Neural cell (in vitro differentiated cells): Measurements from ENCODE around the gene MTF2. TPM values are rescaled to one million over a fixed set of nuclear protein-coding genes. Genes with fewer than 3 reads are reported as not detected.

ENCODE experiments used
- H2AFZ ChIP-seq: fragments of 200-600, 300-800 bp; sonication (generic), shearing (Covaris generic); 2 replicates; pipeline ENCODE4 v1.6.0; 2014; ENCODE audit warnings: low read depth, mild to moderate bottlenecking, antibody characterized with exemption, low read length, moderate library complexity
- H3F3A ChIP-seq: fragments of 200-600 bp; shearing (Covaris generic); 2 replicates; pipeline ENCODE4 v1.6.1; 2016; ENCODE audit warnings: mild to moderate bottlenecking, moderate library complexity, mixed read lengths, antibody characterized with exemption, low read length; ENCODE audit not compliant: insufficient read depth, poor library complexity, severe bottlenecking
- H3K27ac ChIP-seq: fragments of 200-600, 300-800 bp; sonication (generic), shearing (Covaris generic); 2 replicates; pipeline ENCODE4 v1.5.1; 2014; ENCODE audit warnings: mild to moderate bottlenecking, low read length, moderate library complexity
- H3K27me3 ChIP-seq: fragments of 300-800, 200-600 bp; sonication (generic), shearing (Covaris generic); 2 replicates; pipeline ENCODE4 v1.6.0; 2014; ENCODE audit warnings: mild to moderate bottlenecking, low read depth, low read length, moderate library complexity; ENCODE audit not compliant: insufficient read depth
- H3K36me3 ChIP-seq: fragments of 300-800, 200-600 bp; sonication (generic), shearing (Covaris generic); 2 replicates; pipeline ENCODE4 v1.5.1; 2014; ENCODE audit warnings: mild to moderate bottlenecking, antibody characterized with exemption, low read length, moderate library complexity; ENCODE audit not compliant: insufficient read depth
- H3K4me2 ChIP-seq: fragments of 300-800, 200-600 bp; sonication (generic), shearing (Covaris generic); 2 replicates; pipeline ENCODE4 v1.6.0; 2014; ENCODE audit warnings: mild to moderate bottlenecking, low read length
- H3K4me3 ChIP-seq: fragments of 300-800, 200-600 bp; sonication (generic), shearing (Covaris generic); 2 replicates; pipeline ENCODE4 v1.5.1; 2014; ENCODE audit warnings: mild to moderate bottlenecking, low read length, moderate library complexity
- H3K79me2 ChIP-seq: fragments of 200-600 bp; shearing (Covaris generic); replicated peaks from 2 replicates; pipeline ENCODE4 v1.6.0; 2014; ENCODE audit warnings: mild to moderate bottlenecking, low read length, moderate library complexity; ENCODE audit not compliant: insufficient read depth
- H3K9ac ChIP-seq: fragments of 300-800, 200-600 bp; sonication (generic), shearing (Covaris generic); 2 replicates; pipeline ENCODE4 v1.6.1; 2016; ENCODE audit warnings: mild to moderate bottlenecking, low read length, mixed read lengths
- H3K9me2 ChIP-seq: fragments of 200-600 bp; shearing (Covaris generic); 2 replicates; pipeline ENCODE4 v1.6.1; 2016; ENCODE audit warnings: mild to moderate bottlenecking, low read length, mixed read lengths; ENCODE audit not compliant: insufficient read depth
- H3K9me3 ChIP-seq: fragments of 200-600, 300-800 bp; sonication (generic), shearing (Covaris generic); 2 replicates; pipeline ENCODE4 v1.6.1; 2016; ENCODE audit warnings: mild to moderate bottlenecking, mixed run types, low read length, moderate library complexity, mixed read lengths
- H4K20me1 ChIP-seq: fragments of 200-600 bp; shearing (Covaris generic); 2 replicates; pipeline ENCODE4 v1.6.1; 2016; ENCODE audit warnings: mild to moderate bottlenecking, mixed run types; ENCODE audit not compliant: insufficient read depth
- EP300 ChIP-seq: fragments of 450-650 bp; conservative IDR thresholded peaks from 2 replicates; pipeline ENCODE4 v1.6.1; 2014; ENCODE audit warnings: antibody characterized with exemption, mild to moderate bottlenecking, moderate library complexity; ENCODE audit not compliant: poor library complexity, severe bottlenecking
- EZH2 ChIP-seq: fragments of 200-600, 300-800 bp; shearing (Covaris generic), sonication (generic); IDR thresholded peaks from 2 replicates; pipeline ENCODE4 v1.6.1; 2014; ENCODE audit warnings: antibody characterized with exemption, low read length, borderline replicate concordance, mild to moderate bottlenecking; ENCODE audit not compliant: insufficient read depth, poor library complexity, severe bottlenecking
- MXI1 ChIP-seq: fragments of 450-650 bp; conservative IDR thresholded peaks from 2 replicates; pipeline ENCODE4 v1.6.1; 2014; ENCODE audit warnings: antibody characterized with exemption, mild to moderate bottlenecking; ENCODE audit not compliant: poor library complexity, severe bottlenecking
- POLR2AphosphoS5 ChIP-seq: IDR thresholded peaks from 2 replicates; pipeline ENCODE4 v1.6.1; 2012
- RAD21 ChIP-seq: fragments of 450-650 bp; conservative IDR thresholded peaks from 2 replicates; pipeline ENCODE4 v1.6.1; 2014; ENCODE audit warnings: antibody characterized with exemption, mild to moderate bottlenecking, moderate library complexity
- SMC3 ChIP-seq: fragments of 450-650 bp; conservative IDR thresholded peaks from 2 replicates; pipeline ENCODE4 v1.6.1; 2014; ENCODE audit warnings: antibody characterized with exemption, mild to moderate bottlenecking, moderate library complexity; ENCODE audit not compliant: poor library complexity
- TAF1 ChIP-seq: IDR thresholded peaks from 2 replicates; pipeline ENCODE4 v1.6.1; 2012; ENCODE audit warnings: low read depth
- polyA plus RNA-seq: library from polyadenylated mRNA; depleted of rRNA; stranded (reverse); fragments of >200 nt; gene quantifications from 2 replicates; pipeline ENCODE4 v1.2.3, GENCODE V29; 2014
- TF ChIP-seq, protein P1 (sequence below): fragments of 450-650 bp; IDR thresholded peaks from 2 replicates; pipeline ENCODE4 v1.5.1; 2014; ENCODE audit warnings: antibody characterized with exemption, mild to moderate bottlenecking, moderate library complexity; ENCODE audit not compliant: poor library complexity, severe bottlenecking
- TF ChIP-seq, protein P2 (sequence below): IDR thresholded peaks from 2 replicates; pipeline ENCODE4 v1.6.1; 2012; ENCODE audit warnings: borderline replicate concordance

MTF2 gene
- polyA plus RNA-seq, 1 donor from 2014 or later: 124 TPM

DNA sequence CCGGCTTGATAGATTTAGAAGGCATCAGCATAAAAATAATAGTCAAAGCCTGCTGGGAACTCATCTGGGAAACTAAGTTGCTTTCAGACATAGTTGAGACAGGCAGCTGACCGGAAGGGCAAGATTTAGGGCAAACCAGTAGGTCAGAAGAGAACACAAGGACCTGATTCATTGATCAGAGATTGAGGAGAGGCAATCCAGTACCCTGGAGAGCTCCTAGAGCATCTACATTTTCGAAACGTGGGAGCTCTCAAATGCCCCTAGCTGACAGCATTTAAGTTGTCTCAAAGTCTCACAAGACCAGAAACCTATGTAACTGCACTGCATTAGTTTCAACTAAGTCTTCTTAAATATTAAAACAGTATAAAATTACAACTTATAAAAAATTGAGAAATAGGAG is 22.9 kb upstream of the MTF2 start:
- Histone ChIP-seq H3K4me2 (no peak overlapping the region), H3K79me2 (no peaks in the 10 kb centered on the region), H3K36me3 (no peaks in the 10 kb centered on the region), H4K20me1 (no peaks in the 10 kb centered on the region), H3K9ac (no peak overlapping the region), H3K27me3 (no peaks in the 10 kb centered on the region), H3F3A (no peaks in the 10 kb centered on the region), H3K4me3 (no peak overlapping the region), H3K27ac (no peak overlapping the region), H3K9me2 (no peaks in the 10 kb centered on the region), H2AFZ (no peak overlapping the region), H3K9me3 (no peaks in the 10 kb centered on the region)
- no peak for TF ChIP-seq EP300
- TF ChIP-seq, protein P1, sequence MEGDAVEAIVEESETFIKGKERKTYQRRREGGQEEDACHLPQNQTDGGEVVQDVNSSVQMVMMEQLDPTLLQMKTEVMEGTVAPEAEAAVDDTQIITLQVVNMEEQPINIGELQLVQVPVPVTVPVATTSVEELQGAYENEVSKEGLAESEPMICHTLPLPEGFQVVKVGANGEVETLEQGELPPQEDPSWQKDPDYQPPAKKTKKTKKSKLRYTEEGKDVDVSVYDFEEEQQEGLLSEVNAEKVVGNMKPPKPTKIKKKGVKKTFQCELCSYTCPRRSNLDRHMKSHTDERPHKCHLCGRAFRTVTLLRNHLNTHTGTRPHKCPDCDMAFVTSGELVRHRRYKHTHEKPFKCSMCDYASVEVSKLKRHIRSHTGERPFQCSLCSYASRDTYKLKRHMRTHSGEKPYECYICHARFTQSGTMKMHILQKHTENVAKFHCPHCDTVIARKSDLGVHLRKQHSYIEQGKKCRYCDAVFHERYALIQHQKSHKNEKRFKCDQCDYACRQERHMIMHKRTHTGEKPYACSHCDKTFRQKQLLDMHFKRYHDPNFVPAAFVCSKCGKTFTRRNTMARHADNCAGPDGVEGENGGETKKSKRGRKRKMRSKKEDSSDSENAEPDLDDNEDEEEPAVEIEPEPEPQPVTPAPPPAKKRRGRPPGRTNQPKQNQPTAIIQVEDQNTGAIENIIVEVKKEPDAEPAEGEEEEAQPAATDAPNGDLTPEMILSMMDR: no peak
- no peak for TF ChIP-seq EZH2
- TF ChIP-seq, protein P2, sequence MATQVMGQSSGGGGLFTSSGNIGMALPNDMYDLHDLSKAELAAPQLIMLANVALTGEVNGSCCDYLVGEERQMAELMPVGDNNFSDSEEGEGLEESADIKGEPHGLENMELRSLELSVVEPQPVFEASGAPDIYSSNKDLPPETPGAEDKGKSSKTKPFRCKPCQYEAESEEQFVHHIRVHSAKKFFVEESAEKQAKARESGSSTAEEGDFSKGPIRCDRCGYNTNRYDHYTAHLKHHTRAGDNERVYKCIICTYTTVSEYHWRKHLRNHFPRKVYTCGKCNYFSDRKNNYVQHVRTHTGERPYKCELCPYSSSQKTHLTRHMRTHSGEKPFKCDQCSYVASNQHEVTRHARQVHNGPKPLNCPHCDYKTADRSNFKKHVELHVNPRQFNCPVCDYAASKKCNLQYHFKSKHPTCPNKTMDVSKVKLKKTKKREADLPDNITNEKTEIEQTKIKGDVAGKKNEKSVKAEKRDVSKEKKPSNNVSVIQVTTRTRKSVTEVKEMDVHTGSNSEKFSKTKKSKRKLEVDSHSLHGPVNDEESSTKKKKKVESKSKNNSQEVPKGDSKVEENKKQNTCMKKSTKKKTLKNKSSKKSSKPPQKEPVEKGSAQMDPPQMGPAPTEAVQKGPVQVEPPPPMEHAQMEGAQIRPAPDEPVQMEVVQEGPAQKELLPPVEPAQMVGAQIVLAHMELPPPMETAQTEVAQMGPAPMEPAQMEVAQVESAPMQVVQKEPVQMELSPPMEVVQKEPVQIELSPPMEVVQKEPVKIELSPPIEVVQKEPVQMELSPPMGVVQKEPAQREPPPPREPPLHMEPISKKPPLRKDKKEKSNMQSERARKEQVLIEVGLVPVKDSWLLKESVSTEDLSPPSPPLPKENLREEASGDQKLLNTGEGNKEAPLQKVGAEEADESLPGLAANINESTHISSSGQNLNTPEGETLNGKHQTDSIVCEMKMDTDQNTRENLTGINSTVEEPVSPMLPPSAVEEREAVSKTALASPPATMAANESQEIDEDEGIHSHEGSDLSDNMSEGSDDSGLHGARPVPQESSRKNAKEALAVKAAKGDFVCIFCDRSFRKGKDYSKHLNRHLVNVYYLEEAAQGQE: no peak
- no peak for TF ChIP-seq MXI1
- TF ChIP-seq SMC3: no peak
- TF ChIP-seq TAF1: no peak
- TF ChIP-seq RAD21: no peak
- TF ChIP-seq POLR2AphosphoS5: no peak

DNA sequence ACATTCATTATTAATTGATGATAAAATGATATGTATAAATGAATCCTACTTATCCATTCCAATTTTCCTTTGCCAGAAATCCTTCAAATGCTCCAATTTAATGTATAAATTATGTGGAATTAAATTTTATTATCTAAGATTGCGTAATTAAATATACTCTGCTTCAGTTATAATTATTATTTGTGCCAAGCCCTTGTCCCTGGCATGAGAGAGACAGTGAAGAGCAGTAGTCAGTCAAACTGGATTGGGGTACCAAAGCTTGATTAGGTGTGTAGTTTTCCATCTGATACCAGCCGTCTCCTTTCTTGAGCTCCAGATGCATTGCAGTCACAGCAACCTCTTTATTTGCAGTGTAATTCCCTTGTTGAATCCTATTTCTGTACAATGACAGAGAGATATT is 22.4 kb upstream of the MTF2 start:
- H3K9me3 ChIP-seq: no peaks in the 10 kb centered on the region
- no peaks in the 10 kb centered on the region for H3K27me3 ChIP-seq
- no peak overlapping the region for H3K4me3 ChIP-seq
- no peak overlapping the region for H3K9ac ChIP-seq
- H3K9me2 ChIP-seq: no peaks in the 10 kb centered on the region
- no peak overlapping the region for H3K27ac ChIP-seq
- H4K20me1 ChIP-seq: no peaks in the 10 kb centered on the region
- no peaks in the 10 kb centered on the region for H3K79me2 ChIP-seq
- no peaks in the 10 kb centered on the region for H3K36me3 ChIP-seq
- TF ChIP-seq RAD21 (no peak), EP300 (no peak), SMC3 (no peak), EZH2 (no peak), POLR2AphosphoS5 (no peak), MXI1 (no peak), TAF1 (no peak)
- TF ChIP-seq, protein P1: no peak
- TF ChIP-seq, protein P2: no peak
- H2AFZ ChIP-seq: no peak overlapping the region
- no peak overlapping the region for H3K4me2 ChIP-seq
- no peaks in the 10 kb centered on the region for H3F3A ChIP-seq
